SW480 (cell line): ENCODE measurements around the gene RTF2.

Experiments
- DNase-seq: peaks from one replicate; pipeline ENCODE4 v3.0.0-alpha.2; 2016; ENCODE audit warnings: low spot score

RTF2 gene

DNA sequence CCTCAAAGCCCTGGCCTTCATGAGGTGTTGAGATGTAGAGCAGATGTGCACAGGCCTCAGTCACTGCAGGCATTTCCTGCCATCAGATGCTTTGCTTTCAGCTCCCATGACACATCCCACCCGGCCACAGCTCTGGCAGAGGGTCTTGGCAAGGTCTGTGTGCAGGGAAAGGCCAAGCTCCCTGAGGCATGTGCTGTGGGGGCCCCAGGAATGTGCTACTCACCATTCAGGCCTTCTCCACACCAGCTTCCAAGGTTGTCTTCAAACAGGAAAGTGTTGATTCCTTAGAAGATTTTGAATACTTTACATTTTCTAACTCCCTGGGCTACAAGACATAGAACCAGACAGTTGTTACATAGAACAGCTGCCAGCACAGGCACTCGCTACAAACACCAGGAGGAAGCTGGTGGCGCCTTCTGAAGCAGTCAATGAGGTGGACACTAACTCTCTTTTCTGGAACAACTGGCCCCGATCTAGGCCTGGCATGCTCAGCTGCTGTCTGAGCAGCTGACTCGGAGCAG is 28.6 kb upstream of the RTF2 start:
- DNase-seq = no peak

DNA sequence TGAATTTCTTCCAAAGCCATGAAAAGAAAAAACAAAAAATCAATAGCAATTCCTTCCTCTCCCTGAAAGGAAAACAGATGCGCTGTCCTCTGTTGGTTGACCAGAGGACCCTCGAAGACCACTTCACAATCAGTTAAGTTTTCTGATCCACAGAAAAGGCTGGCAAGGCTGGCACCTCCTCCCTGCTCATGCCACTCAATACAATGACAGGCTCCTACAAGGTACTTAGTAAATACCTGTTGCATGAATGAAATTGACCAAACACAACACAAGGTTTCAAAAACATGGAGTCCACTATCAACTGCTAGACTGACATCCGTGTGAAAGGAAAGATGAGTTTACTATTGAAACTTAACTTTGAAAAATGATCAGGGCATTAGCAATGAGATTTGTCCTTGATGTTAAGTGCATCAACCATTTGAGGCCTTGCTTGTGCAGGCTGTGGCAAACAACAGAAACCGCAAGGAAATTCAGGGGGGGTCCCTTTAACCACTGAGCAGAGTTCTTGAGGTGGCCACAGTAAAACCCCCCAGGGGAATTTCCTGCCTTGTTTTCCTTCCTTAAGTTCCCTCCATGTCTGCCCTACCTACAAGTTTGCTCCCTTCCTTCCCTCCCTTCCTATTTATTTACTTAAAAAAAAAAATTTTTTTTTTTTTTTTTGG is 27.9 kb upstream of the RTF2 start:
- DNase-seq = no peak

DNA sequence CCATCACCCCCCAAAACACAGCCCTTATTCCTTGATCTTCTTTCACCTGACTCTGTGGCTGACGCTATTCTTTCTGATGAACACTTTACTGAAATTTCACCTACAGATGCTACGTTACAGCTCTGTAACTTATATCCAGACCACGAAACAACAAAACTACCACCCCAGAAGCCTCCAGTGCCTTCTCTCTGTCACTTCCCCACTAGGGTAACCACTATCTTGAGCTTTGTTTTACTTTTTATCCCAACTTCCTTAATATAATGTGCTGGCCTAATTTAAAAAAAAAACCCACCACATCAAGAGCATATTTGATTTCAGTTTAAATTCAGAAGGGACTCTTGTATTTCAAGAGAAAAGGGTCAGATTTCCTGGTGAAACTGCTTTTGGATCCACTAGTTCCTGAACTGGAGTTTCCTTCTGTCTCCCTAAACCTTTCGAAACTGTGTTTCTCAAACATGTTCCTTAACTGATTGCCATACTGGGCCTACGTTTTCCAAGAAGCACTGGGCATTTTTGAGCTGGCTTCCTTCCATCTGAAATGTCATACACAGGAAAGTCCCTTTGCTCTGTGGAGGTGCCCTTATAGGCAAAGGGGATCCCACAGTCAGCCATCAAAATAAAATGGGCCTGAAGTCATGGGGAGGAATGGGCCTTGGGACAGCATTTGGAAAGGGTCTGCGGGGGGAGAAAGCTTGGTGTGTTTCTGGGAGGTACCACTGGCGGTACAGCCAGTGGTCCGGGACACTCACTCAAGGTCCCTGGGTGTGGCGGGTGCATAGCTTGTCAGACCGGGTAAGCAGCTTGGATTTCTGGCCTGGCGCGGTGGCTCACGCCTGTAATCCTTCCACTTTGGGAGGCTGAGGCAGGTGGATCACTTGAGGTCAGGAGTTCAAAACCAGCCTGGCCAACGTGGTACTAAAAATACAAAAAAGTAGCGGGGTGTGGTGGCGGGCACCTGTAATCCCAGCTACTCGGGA is 25.8 kb upstream of the RTF2 start:
- DNase-seq = no peak

DNA sequence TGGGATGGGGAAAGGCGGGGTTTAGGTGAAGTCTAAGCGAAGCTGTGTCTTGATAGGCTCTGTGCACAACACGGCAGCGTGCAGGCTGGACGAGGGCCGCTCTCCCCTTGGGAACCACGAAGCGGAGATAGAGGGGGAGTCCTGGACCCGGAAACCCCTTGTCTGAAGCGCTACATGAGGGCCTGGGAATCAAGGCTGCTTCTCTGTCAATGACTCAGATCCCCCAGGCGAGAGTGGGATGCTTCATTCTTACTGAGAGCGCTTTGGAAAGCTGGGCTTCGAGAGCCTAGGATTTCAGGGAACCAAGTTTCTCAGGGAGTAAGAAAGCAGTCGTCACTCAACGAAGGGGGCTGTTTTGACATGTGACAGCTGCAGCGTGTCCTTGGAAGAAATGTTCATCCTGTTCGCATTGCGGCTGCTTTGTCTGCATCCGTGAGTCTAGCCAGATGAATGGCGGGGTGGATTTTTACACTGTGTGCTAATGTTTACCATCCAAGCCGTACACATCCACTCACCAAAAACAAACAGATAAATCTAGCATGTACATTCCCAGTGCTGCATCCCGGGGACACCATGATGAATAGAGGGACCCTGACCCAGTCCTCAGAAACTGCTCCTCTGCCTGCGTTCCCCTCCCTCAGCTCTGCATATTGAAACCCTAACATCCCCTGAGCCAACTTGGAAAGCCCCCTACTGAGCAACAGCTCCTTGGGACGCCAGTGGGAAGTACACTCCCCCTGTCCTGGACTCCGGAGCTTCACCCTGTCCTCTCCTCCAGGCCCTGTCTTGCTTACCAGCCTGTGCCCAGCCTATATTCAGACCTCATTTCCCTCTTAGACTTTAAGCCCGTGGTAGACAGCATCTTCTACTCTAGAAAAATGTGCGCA is 24.5 kb upstream of the RTF2 start:
- no peak for DNase-seq

DNA sequence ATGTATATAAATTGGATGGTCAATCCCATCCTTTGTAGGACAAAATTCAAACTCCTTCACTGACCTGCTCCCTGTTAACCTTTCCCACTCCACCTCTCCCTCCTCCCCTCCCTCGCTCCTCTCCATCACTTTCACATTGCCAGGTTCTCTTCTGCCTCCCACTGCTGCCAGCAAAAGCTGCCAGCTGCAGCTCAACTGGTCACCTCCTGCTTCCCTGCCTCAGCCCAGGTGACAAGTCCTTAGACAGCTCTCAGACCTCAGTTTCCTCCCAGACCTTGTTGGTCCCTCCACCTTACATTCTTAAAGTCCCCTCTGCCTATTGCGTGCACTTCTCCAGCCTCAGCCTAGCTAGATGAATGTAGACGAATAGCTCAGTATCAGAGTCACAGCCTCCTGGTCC is 23.3 kb upstream of the RTF2 start:
- no peak for DNase-seq

DNA sequence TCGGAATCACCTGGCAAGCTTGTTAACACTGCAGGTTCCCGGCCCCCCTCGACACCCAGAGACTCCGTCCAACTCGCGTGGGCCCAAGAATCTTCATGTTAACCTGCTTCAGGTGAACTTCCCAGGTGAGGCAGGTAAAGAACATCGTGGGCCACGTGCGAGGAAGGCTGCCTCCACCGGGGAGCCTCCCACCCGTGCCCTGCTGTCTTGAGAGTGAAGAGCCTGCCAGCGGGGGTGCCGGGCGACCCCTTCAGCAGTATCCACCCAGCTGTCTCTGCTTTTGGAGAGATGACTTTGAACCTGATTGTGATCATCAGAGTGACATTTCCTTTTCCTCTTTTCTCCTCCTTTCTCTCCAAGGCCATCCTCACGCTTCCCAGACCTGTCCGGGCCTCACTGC is 22.9 kb upstream of the RTF2 start:
- DNase-seq = no peak

DNA sequence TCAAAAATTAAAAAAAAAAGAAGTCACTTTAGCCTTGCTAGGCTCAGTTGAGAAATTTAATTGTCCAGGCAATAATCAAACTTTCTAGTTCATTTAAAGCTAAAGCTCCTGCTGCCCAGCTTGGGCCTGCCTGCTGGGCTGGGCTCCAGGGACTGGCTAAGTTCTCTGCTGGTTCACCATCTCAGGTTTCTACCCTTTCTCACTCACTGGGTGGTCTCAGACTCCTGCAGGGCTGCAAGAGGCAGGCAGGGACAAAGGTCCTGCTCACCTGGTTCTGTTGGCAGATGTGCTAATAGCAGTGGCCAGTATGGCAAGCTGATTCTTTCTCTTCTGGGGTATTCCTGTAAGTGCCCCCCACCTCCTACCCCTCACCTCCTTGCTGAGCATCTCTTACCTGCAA is 21.2 kb upstream of the RTF2 start:
- no peak for DNase-seq

DNA sequence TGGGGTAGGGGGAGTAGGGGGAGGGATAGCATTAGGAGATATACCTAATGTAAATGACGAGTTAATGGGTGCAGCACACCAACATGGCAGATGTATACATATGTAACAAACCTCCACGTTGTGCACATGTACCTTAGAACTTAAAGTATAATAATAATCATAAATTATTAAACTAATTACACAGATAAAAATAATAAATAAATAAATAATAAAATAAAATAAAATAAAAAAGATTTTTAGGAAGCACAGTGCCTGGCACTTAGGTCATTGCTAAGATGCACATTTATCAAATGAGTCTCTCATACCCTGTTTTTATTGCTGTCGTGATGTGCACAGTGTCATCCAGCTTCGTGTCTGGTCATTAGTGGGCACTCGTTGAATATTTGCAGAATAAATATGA is 19.0 kb upstream of the RTF2 start:
- DNase-seq = no peak

DNA sequence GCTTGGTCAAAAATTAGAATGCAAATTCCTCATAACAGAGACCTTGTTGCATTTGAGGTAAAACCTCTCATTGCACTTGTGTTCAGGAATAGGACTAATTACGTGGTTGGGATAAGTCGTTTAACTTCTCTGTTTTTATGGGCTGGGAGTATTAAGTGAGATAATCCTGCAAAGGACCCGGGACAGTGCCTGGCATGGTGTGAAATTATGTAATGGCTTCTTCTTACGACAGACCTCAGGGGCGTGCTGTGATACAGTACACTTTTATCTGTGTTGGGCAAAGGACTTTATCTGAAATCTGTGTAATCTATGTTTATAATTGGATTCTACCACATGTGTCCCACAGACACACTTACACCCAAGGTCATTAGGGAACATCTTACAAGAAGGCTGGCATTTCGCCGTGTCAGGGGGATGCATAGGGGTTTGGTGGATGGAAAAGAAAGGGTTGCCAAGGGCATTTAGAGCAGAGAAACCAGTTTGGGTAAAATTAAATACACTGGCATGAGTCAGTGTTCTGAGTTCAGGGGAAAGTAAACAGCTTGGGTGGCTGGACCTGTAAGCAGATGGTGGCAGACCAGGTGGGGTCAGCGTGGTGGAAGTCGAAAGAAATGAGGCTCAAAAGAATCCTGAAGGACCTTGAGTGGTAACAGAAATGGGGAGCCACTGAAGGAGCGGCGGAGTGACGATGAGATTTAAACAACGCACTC is 17.2 kb upstream of the RTF2 start:
- no peak for DNase-seq

DNA sequence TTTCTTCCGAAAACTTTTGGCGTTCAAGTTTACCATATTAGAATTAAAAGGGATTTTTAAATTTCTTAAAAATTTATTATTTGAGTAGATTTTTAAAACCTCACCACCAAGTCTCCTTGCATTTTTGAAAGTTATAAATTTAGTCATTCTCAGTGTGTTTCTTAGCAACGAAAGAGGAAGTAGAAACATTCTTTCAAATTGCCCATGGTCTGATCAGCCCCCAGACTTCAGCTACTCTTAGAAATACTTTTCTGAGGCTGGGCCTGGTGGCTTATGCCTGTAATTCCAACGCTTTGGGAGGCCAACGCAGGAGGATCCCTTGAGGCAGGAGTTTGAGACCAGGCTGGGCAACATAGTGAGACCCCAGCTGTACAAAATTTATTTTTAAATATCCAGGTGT is 15.1 kb upstream of the RTF2 start:
- no peak for DNase-seq

DNA sequence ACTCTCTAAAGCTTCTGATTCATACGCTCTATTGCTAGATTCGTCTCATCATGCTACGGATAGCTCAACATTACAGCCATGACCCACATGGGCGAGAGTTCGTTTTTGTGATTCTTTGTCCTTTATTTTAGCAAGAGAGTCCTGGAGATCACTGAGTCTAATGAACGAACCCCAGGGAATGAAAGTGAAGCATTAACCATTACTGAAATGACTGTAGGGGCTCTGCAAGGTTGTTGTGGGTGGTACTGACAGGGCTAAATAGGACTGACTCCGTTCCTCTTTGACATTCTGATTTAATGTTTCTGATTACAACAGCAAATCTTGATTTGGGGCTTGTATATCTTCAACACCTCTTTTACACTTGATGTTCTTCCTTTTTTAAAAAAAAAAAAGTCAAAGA is 13.7 kb upstream of the RTF2 start:
- DNase-seq = no peak

DNA sequence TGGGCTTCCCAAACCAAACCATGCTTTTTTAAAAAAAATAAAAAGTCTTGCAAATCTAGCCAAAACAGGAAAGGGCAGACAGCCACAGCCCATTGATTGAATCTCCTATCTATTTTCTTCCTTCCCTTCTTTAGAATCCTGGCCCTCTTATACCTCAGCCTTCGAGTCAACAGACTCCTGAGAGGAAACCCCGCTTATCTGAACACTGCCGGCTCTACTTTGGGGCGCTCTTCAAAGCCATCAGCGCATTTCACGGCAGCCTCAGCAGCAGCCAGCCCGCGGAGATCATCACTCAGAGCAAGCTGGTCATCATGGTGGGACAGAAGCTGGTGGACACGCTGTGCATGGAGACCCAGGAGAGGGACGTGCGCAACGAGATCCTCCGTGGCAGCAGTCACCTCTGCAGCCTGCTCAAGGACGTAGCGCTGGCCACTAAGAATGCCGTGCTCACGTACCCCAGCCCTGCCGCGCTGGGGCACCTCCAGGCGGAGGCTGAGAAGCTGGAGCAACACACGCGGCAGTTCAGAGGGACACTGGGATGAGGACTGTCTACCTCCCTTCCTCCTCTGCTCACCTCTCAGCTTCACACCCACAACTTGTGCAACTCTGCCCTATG is 10.1 kb upstream of the RTF2 start:
- DNase-seq = no peak

DNA sequence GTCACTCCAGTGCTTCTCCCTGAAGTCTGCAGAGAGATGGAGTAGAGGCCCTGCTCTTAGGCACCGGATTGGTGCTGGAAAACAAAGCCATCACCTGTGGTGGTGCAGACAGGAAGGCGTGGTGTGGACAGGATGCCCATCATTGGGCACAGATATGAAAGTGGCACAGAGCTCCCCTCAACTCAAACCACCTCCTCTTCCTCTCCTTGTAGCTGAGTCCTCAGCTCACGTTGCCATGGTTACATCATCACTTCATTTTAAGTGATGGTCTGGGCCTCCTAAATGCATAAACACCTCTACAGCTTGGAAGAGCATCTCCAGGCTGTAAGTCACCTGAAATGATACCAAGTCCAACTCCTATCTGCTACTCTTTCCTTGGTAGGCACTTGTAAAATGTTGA is 8.0 kb upstream of the RTF2 start:
- DNase-seq = no peak

DNA sequence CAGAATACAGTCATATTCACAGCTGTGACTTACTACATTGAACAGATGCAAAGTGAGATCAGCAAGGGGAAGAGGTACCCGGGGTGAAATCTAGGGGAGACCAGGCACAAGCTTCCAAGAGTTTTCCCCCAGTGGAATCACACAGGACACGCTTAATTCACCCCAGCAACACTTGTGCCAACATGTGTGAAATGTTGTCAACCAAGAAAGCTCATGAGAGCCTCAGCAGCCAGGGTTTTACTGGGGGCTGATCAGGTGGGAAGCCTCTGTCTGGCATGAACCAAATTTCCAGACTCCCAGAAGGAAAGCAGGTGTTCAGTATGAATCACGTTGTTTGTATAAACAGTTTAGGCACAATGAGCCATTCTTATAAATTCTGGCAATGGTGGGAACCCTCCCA is 6.9 kb upstream of the RTF2 start:
- DNase-seq = no peak

DNA sequence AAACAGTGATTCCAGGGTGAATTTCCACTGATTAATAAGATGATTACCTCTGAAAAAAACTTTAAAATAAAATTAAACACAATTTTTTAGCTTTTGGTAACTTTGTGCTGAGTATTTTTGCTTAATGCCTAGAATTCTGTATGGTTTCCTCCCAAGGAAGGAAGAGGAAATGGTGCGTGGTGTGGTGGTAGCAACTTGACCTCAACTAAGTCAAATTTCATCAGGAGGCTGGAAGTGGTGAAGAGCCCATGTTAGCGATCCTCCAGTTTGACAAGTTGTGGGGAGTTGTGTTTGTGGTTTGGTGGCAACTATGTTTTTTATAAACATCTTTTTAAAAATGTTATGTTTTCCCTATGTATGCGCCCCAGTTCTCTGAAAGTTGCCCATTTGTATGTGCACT is 5.0 kb upstream of the RTF2 start:
- DNase-seq = no peak

DNA sequence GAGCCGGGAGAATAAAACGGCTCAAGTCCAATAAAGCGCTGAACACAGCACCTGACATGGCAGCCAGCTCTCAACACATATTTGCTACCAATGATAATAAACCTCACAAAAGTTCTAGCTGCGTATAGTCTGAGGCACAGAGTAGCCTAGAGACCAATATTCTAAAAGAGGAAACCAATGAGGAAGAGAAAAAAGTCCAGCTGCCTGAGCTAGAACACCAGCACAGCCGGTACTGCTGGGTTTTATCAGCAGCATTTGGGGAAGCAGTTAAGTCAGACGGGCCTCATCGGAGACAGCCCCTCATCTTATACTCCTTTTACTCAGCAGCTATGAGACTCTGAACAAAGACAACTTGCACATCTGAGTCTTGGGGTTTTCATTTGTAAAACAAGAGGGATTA is 2.4 kb upstream of the RTF2 start:
- DNase-seq = no peak

DNA sequence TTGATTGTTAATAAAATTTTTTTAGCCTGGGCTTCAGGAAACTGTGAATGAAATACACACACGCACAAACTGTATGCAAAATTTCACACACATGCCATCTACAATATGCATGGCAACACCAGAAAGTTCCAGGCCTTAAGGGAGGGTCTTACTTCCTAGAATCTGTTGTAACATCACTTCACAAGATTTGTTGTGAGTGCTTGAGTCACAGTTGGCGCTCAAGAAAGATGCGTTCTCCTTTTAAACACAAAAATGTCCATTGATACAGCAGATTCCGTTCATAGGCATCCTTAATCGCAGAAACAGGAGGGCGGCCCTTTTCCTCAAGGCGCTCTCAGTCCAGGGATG is 485 bp upstream of the RTF2 start:
- no peak for DNase-seq

DNA sequence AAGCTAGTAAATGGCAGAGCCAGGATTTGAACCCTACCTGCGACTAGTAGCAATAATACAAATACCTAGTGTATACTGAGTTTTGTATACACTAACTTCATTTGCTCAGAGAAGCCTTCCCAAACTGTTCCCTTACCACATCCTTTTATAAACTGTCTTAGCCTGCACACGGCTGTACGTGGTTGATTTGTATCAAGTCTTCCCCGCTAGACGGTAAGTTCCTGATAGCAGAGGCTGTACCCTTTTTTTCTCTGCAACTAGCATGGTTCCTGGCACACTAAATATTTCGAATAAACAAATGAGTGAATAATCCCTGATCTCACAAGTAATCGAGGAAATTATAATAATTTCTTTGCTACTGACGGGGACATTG is 636 bp downstream of the RTF2 start:
- no peak for DNase-seq

DNA sequence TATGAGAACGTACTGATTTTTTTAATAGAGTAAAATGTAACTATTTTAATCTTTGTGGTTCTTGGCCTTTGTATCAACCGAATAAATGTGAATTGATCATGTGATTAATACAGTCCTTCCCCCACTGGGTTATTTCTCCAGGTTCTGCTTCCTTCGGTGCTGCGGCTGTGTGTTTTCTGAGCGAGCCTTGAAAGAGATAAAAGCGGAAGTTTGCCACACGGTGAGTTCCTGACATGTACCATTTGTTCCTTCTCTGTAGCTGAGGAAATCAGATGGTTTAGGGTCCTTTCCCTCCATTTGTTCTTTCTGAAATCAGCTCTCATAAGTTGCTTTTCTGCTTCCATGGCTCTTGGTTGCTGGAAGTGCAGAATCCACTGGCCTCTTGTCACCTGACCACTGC is 15.5 kb downstream of the RTF2 start:
- DNase-seq = no peak

DNA sequence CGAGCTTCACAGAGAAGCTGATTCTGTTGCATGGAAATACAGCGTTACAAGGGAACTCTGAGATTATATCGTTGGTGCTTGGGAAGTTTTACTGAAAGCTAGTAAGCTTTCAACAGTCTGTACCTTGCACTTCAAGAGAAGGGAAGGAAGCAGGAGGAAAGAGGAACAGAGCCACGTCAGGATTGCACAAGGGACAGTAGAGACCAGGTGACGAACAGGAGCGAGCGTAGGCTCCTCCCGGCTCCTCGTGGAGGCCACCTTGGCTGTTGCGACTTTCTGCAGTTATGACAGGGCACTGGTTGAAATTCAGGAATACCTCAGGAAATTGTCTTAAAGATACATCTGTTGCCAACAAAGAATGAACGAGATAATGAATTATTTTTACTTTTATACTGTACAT is 18.8 kb downstream of the RTF2 start:
- no peak for DNase-seq

DNA sequence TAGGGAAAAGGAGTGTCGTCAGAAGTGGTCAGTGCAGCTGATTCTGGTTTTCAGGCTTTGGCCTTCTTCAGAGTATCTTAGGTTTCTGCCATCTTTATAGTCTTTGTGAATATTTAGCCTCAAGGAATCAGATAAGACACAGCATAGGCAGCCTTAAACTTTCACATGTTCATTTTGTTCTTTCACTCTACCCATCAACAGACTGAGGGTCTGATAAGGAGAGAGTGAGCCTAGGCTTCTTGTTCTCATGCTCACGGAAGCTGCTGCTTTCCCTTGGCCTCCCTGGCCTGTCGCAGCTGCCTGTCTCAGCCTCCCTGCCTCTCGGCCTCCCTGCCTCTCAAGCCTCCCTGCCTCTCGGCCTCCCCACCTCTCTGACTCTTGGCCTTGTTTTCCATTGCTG is 20.1 kb downstream of the RTF2 start:
- DNase-seq = no peak

DNA sequence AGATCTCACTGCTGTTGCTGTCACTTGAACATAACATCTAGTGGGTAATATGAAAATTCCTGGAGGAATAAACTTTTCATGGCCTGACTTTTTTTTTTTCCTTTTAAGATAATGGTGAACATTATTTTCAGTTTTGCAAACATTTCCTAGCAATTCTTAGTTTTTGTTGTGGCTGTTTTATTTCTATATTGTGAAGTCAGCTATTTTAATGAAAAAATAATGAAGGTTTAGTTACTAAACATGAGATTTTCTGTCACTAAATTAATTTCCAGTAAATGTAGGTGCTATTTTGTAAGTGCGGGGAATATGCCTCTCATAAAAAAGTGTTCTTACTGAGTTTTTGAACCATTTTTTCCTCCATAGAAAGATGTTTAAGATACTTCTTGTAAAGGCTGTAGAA is 32.7 kb downstream of the RTF2 start:
- DNase-seq = no peak
